ENCODE measurements around the gene FGG. TPM values are rescaled to one million over a fixed set of nuclear protein-coding genes. Genes with fewer than 3 reads are reported as not detected.

Gene FGG
- total and polyA plus RNA-seq, 2 donors (not counting 1 experiment from before 2014, with no cell fraction given): not detected

DNA sequence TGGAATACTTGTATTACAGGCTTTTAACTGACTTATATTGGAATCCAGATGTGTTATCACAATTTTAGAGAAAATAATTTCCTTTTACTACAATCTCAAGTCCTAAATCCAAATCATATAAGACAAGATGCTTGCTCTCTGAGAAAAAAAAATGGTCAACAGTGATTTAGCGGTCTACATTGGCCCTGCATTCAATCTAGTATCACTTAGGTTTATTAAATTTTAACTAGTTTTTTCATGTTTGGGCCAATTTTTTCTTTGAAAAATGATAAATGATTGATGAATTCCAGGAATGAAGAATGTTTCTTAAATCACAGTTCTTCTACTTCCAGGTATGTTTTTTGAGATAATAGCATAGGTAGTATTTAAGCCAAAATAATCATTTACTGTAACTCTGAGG is 2.8 kb upstream of the FGG start:
- ATAC-seq (ENCODE audit: low read depth) (no peak), DNase-seq (no peak)
- intact Hi-C loops (cut with micrococcal nuclease): loop anchor here (5.0 kb wide), 2 partner anchors 283 to 762 kb away; partner anchors contain the start of gene MAP9
- Histone ChIP-seq H3K27ac (ENCODE audit: low read length in 2 of 2) (no peak overlapping the region), H3K79me2 (ENCODE audit: control insufficient read depth, insufficient read depth, low read length) (no peaks in the 10 kb centered on the region), H3K9ac (ENCODE audit: low read length) (no peak overlapping the region), H3K36me3 (replicated peaks in 1 of 2; ENCODE audit: control extremely low read depth in 1 of 2, control insufficient read depth in 1 of 2, extremely low read depth in 1 of 2, insufficient read depth in 2 of 2, low read length in 1 of 2) (no peaks in the 10 kb centered on the region), H3K9me3 (ENCODE audit: control extremely low read depth in 1 of 3, control insufficient read depth in 2 of 3, insufficient read depth in 1 of 3, low read length in 2 of 3) (peaks cover 0 to 3% (median 1%) of the 10 kb centered on the region in 3 donors), H3K27me3 (replicated peaks in 1 of 4; ENCODE audit: control extremely low read depth in 1 of 4, control insufficient read depth in 3 of 4, insufficient read depth in 4 of 4, low read length in 3 of 4) (no peaks in the 10 kb centered on the region), H4K20me1 (ENCODE audit: control insufficient read depth, insufficient read depth, low read length, poor library complexity, severe bottlenecking) (no peaks in the 10 kb centered on the region), H2AFZ (ENCODE audit: insufficient read depth, low read depth, low read length, poor library complexity, severe bottlenecking) (no peak overlapping the region), H3K4me2 (replicated peaks; ENCODE audit: low read depth, low read length, poor library complexity, severe bottlenecking) (no peak overlapping the region), H3K4me3 (ENCODE audit: control extremely low read depth in 1 of 5, extremely low read depth in 1 of 5, insufficient read depth in 1 of 5, low read depth in 2 of 5, low read length in 4 of 5) (no peak overlapping the region), H3K4me1 (ENCODE audit: control insufficient read depth in 2 of 2, insufficient read depth in 2 of 2, low read length in 2 of 2) (peaks cover 11 to 13% of the 10 kb centered on the region in 2 donors)
- Mint-ChIP-seq H3K9me3 (ENCODE audit: insufficient read depth) (no peaks in the 10 kb centered on the region), H3K27me3 (peaks cover 11% of the 10 kb centered on the region), H3K4me3 (no peak overlapping the region), H3K4me1 (peaks cover 15% of the 10 kb centered on the region), H3K27ac (no peak overlapping the region)
- ChIA-PET POLR2A (no interaction called here), CTCF (interaction anchor here (1.4 to 13.8 kb wide), 2 partner anchors 9 to 59 kb away, joined by 4 to 357 read pairs; partner anchors contain the start of genes FGB and PLRG1)
- no CpG with 5 or more reads among the region's 1 CpG for WGBS (ENCODE audit: insufficient coverage)
- no peak for TF ChIP-seq EZH2 (IDR thresholded peaks at IDR 0.05; ENCODE audit: borderline replicate concordance, insufficient read depth, low read depth, low read length, poor library complexity, severe bottlenecking)
- TF ChIP-seq, protein P1, sequence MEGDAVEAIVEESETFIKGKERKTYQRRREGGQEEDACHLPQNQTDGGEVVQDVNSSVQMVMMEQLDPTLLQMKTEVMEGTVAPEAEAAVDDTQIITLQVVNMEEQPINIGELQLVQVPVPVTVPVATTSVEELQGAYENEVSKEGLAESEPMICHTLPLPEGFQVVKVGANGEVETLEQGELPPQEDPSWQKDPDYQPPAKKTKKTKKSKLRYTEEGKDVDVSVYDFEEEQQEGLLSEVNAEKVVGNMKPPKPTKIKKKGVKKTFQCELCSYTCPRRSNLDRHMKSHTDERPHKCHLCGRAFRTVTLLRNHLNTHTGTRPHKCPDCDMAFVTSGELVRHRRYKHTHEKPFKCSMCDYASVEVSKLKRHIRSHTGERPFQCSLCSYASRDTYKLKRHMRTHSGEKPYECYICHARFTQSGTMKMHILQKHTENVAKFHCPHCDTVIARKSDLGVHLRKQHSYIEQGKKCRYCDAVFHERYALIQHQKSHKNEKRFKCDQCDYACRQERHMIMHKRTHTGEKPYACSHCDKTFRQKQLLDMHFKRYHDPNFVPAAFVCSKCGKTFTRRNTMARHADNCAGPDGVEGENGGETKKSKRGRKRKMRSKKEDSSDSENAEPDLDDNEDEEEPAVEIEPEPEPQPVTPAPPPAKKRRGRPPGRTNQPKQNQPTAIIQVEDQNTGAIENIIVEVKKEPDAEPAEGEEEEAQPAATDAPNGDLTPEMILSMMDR (IDR thresholded peaks at IDR 0.05): no peak

- Mint-ChIP-seq H3K27me3 (peaks cover 15% of the 10 kb centered on the region), H3K4me1 (peaks cover 15% of the 10 kb centered on the region), H3K9me3 (ENCODE audit: insufficient read depth) (no peaks in the 10 kb centered on the region), H3K27ac (no peak overlapping the region), H3K4me3 (no peak overlapping the region)
- Histone ChIP-seq H3K4me1 (ENCODE audit: control insufficient read depth in 2 of 2, insufficient read depth in 2 of 2, low read length in 2 of 2) (peaks cover 11 to 13% of the 10 kb centered on the region in 2 donors), H3K27ac (ENCODE audit: low read length in 2 of 2) (no peak overlapping the region), H3K36me3 (replicated peaks in 1 of 2; ENCODE audit: control extremely low read depth in 1 of 2, control insufficient read depth in 1 of 2, extremely low read depth in 1 of 2, insufficient read depth in 2 of 2, low read length in 1 of 2) (no peaks in the 10 kb centered on the region), H3K27me3 (replicated peaks in 1 of 4; ENCODE audit: control extremely low read depth in 1 of 4, control insufficient read depth in 3 of 4, insufficient read depth in 4 of 4, low read length in 3 of 4) (peaks cover 0 to 5% (median 1%) of the 10 kb centered on the region in 4 experiments), H4K20me1 (ENCODE audit: control insufficient read depth, insufficient read depth, low read length, poor library complexity, severe bottlenecking) (no peaks in the 10 kb centered on the region), H3K9ac (ENCODE audit: low read length) (no peak overlapping the region), H3K4me2 (replicated peaks; ENCODE audit: low read depth, low read length, poor library complexity, severe bottlenecking) (no peak overlapping the region), H3K9me3 (ENCODE audit: control extremely low read depth in 1 of 3, control insufficient read depth in 2 of 3, insufficient read depth in 1 of 3, low read length in 2 of 3) (peaks cover 0 to 3% (median 1%) of the 10 kb centered on the region in 3 donors), H3K4me3 (ENCODE audit: control extremely low read depth in 1 of 5, extremely low read depth in 1 of 5, insufficient read depth in 1 of 5, low read depth in 2 of 5, low read length in 4 of 5) (no peak overlapping the region), H2AFZ (ENCODE audit: insufficient read depth, low read depth, low read length, poor library complexity, severe bottlenecking) (no peak overlapping the region), H3K79me2 (ENCODE audit: control insufficient read depth, insufficient read depth, low read length) (no peaks in the 10 kb centered on the region)
- intact Hi-C loops (cut with micrococcal nuclease): no loop called here
- CTCF ChIA-PET: interaction anchor here (0.8 to 13.8 kb wide), 3 partner anchors 8 to 58 kb away, joined by 4 to 357 read pairs (median 4); partner anchors contain the start of genes FGB and PLRG1
- POLR2A ChIA-PET: no interaction called here
- ATAC-seq (ENCODE audit: low read depth) (no peak), DNase-seq (no peak)
- TF ChIP-seq, protein P1 (IDR thresholded peaks at IDR 0.05): no peak
- no peak for TF ChIP-seq EZH2 (IDR thresholded peaks at IDR 0.05; ENCODE audit: borderline replicate concordance, insufficient read depth, low read depth, low read length, poor library complexity, severe bottlenecking)
Measured at GRCh38 chr4:154614306-154614705, 1.9 kb upstream of the FGG start.

All from B cell (primary cell).